Measurements from ENCODE around the gene CEP44. TPM values are rescaled to one million over a fixed set of nuclear protein-coding genes. Genes with fewer than 3 reads are reported as not detected.

Gene CEP44
- total and polyA plus RNA-seq, 12 donors, result 5.8 to 22.5 (median 15.8) TPM

- 87 to 98% (median 90%) methylated on average over 1 of the region's 1 CpG for WGBS, 4 donors
- H3K9me3 ChIP-seq (replicated peaks in 1 of 3), result no peaks in the 10 kb centered on the region
- H3K4me3 ChIP-seq, result no peak overlapping the region
- intact Hi-C loops (cut with DNase I), result no loop called here
- TF ChIP-seq POLR2A (IDR thresholded peaks at IDR 0.05) (no peak), CTCF (IDR thresholded peaks at IDR 0.05) (no peak)
- DNase-seq, result no peak
- H3K36me3 ChIP-seq (replicated peaks in 1 of 2), result no peaks in the 10 kb centered on the region
- no peaks in the 10 kb centered on the region for H3K27me3 ChIP-seq
- H3K4me1 ChIP-seq (replicated peaks in 1 of 2), result peaks cover 0 to 11% of the 10 kb centered on the region in 2 donors
- H3K27ac ChIP-seq, result no peak overlapping the region
Observed at GRCh38 chr4:174254613-174255012, 29.1 kb upstream of the CEP44 start.

DNA sequence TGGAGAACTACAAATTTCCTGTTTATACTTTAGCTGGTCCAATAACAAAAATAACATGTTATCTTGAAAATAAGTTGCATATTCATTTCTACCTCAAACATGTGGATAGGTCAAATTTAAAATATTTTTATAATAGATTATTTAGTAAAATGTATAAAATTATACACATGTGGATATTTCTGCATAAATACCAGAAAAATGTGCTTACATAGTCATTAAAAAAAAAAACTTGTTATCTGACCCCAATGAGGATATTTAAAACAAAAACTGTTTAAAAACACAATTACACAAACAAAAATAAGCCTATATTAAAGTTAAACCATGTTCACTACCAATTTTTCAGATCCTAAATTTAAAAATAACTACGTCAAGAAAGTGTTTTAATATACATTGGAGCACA, 28.3 kb upstream of the CEP44 start:
- no peaks in the 10 kb centered on the region for H3K36me3 ChIP-seq (replicated peaks in 1 of 2)
- intact Hi-C loops (cut with DNase I), result no loop called here
- peaks cover 0 to 11% of the 10 kb centered on the region in 2 donors for H3K4me1 ChIP-seq (replicated peaks in 1 of 2)
- WGBS, 4 donors, result 93 to 100% (median 97%) methylated on average over 1 of the region's 1 CpG
- no peak overlapping the region for H3K4me3 ChIP-seq
- no peak overlapping the region for H3K27ac ChIP-seq
- DNase-seq, result no peak
- TF ChIP-seq CTCF (IDR thresholded peaks at IDR 0.05) (no peak), POLR2A (IDR thresholded peaks at IDR 0.05) (no peak)
- no peaks in the 10 kb centered on the region for H3K9me3 ChIP-seq (replicated peaks in 1 of 3)
- no peaks in the 10 kb centered on the region for H3K27me3 ChIP-seq

DNA sequence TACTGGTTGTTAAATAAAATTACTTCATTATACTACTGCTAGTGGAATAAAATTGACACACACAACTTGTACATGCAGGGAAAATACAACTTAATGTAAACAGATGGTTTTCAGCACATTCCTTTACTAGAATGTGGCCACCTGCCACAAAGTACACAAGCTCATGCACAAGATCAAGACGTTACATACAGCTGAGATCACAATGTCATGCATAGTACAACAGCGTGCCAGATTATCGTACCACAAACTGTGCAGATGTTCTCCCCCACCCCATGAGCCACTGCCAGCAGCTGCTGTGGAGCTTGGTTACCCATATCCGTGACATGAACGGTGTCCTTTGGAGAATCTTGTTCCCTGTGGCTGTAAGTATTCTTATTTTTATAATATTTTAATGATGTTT, 27.9 kb upstream of the CEP44 start:
- no peaks in the 10 kb centered on the region for H3K36me3 ChIP-seq (replicated peaks in 1 of 2)

GRCh38 chr4:174256277-174256713, 27.4 kb upstream of the CEP44 start:
- WGBS, 4 donors, result 77 to 92% (median 83%) methylated on average over 1 of the region's 1 CpG
- Histone ChIP-seq H3K27ac (no peak overlapping the region), H3K36me3 (replicated peaks in 1 of 2) (no peaks in the 10 kb centered on the region), H3K9me3 (replicated peaks in 1 of 3) (no peaks in the 10 kb centered on the region), H3K4me1 (replicated peaks in 1 of 2) (peaks cover 0 to 11% of the 10 kb centered on the region in 2 donors), H3K4me3 (no peak overlapping the region), H3K27me3 (no peaks in the 10 kb centered on the region)
- intact Hi-C loops (cut with DNase I), result no loop called here
- TF ChIP-seq POLR2A (IDR thresholded peaks at IDR 0.05) (no peak), CTCF (IDR thresholded peaks at IDR 0.05) (no peak)
- DNase-seq, result no peak

More for the DNA sequence above, 27.9 kb upstream of the CEP44 start:
- Histone ChIP-seq H3K27me3 (no peaks in the 10 kb centered on the region), H3K4me1 (replicated peaks in 1 of 2) (peaks cover 0 to 11% of the 10 kb centered on the region in 2 donors), H3K4me3 (no peak overlapping the region), H3K9me3 (replicated peaks in 1 of 3) (no peaks in the 10 kb centered on the region), H3K27ac (no peak overlapping the region)
- no peak for DNase-seq
- 82 to 94% (median 91%) methylated on average over 5 of the region's 5 CpGs for WGBS, 4 donors
- no peak for TF ChIP-seq POLR2A (IDR thresholded peaks at IDR 0.05)
- TF ChIP-seq CTCF (IDR thresholded peaks at IDR 0.05), result no peak
- intact Hi-C loops (cut with DNase I), result no loop called here

Data from adrenal gland (tissue), 12 donors.